ENCODE measurements around the gene CNOT10. TPM values are rescaled to one million over a fixed set of nuclear protein-coding genes. Genes with fewer than 3 reads are reported as not detected.
"Not testable (repeated sequence)": the region's sequence is repeated elsewhere in the genome, so short reads cannot be mapped to it uniquely, and the experiment has no call there.

Gene CNOT10
- total RNA-seq, 2 experiments from 2014 or later, result 70.1 to 74.0 TPM

GRCh38 chr3:32673730-32674129 is 11.3 kb upstream of the CNOT10 start:
- H3K27ac Mint-ChIP-seq, H3K4me3 Mint-ChIP-seq: not testable (repeated sequence)

DNA sequence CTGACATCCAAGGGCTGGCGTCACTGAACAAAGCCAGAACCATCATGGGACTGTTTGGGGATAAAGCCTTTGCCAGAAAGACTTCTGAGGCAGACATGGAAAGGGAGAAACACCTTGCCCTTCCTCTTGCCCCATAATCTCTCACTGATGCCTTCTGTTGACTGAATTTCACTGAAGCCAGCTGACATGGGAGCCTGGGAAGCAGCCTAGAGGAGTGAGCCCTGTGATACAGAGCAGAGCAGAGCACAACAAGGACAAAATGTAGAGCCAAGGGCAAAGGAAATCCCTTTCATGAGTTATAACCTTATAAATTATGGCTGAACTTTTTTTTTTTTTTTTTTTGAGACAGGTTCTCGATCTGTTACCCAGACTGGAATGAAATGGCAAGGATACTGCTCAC is 9.8 kb upstream of the CNOT10 start:
- Mint-ChIP-seq H3K4me1 (no peaks in the 10 kb centered on the region), H3K27me3 (peaks cover 4% of the 10 kb centered on the region), H3K4me3 (no peak overlapping the region), H3K27ac (no peak overlapping the region), H3K9me3 (no peaks in the 10 kb centered on the region), H3K36me3 (no peaks in the 10 kb centered on the region)
- DNase-seq, result no peak

More at GRCh38 chr3:32673730-32674129, 11.3 kb upstream of the CNOT10 start:
- not testable (repeated sequence) for H3K9me3 Mint-ChIP-seq, H3K36me3 Mint-ChIP-seq, H3K4me1 Mint-ChIP-seq, DNase-seq, H3K27me3 Mint-ChIP-seq

DNA sequence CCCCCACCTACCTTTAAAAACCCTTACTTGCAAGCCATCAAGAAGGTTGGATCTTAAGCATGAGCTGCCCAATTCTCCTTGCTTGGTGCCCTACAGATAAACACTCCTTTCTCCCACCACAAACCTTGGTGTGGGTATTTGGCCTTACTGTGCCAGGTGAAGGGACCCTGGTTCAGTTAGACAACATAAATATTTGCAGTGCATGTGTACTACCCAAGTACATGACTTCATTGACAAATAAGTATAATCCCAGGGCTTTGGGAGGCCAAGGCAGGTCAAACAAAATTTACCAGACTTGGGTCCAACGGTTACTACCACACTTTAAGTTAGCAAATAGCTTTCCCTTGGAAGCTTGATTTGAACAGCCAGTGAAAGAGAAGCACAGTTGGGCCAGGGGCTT is 9.3 kb upstream of the CNOT10 start:
- Mint-ChIP-seq H3K27me3 (peaks cover 4% of the 10 kb centered on the region), H3K4me3 (no peak overlapping the region), H3K9me3 (no peaks in the 10 kb centered on the region), H3K36me3 (no peaks in the 10 kb centered on the region), H3K27ac (no peak overlapping the region), H3K4me1 (no peaks in the 10 kb centered on the region)
- no peak for DNase-seq

DNA sequence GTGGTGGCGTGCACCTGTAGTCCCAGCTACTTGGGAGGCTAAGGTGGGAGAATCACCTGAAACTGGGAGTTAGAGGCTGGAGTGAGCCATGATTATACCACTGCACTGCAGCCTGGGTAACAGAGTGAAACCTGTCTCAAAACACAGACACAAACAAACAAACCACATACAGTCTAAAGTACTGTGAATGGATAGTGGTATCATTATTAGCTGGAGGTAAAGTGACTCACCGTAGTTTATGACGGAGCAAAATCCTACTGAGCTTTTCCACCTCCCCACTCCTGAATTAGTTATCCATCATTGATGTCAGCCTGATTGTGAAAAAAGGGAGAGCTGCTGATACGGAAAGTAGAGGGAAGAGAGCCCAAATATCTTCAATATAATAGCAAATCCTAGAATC is 3.2 kb upstream of the CNOT10 start:
- no peaks in the 10 kb centered on the region for H3K27me3 Mint-ChIP-seq
- peaks cover 15% of the 10 kb centered on the region for H3K4me1 Mint-ChIP-seq
- no peaks in the 10 kb centered on the region for H3K36me3 Mint-ChIP-seq
- H3K27ac Mint-ChIP-seq, result no peak overlapping the region
- no peaks in the 10 kb centered on the region for H3K9me3 Mint-ChIP-seq
- no peak for DNase-seq
- no peak overlapping the region for H3K4me3 Mint-ChIP-seq

DNA sequence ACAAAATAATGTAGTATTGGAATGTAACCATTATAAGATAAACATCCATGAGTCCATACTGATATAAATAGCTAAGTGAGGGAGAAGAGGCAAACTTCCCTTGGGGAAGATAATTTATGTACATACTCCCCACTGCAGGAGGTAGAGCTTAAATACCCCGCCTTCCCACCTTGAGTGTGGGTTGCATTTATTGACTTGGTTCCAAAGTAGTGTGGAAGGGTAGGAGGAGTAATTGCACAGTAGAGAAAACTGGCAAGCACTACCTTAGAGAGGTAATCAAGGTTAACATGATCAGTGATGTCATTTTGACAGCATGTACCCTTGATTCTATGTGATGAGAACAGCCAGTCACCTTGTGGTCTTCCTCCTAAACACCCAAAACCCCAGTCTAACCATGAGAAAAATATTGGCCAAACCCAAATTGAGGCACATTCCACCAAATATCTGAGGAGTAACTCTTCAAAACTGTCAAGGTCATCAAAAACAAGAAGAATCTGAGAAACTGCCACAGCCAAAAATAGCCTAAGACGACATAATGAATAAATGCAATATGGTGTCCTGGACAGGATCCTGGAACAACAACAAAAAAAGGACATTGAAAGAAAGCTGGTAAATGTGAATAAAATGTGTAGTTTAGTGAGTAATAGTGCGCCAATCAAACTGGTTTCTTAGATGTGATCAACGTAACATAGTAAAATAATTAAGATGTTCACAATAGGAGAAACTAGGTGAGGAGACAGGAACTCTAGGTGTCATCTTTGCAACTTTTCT is 774 bp upstream of the CNOT10 start:
- Mint-ChIP-seq H3K4me3 (peak overlapping the region; percentile 93), H3K4me1 (peaks cover 23% of the 10 kb centered on the region), H3K27ac (peak overlapping the region; percentile 91), H3K9me3 (no peaks in the 10 kb centered on the region), H3K36me3 (peaks cover 8% of the 10 kb centered on the region), H3K27me3 (no peaks in the 10 kb centered on the region)
- no peak for DNase-seq

- Mint-ChIP-seq H3K27me3 (no peaks in the 10 kb centered on the region), H3K4me1 (peaks cover 23% of the 10 kb centered on the region), H3K27ac (peak overlapping the region; percentile 91), H3K36me3 (peaks cover 11% of the 10 kb centered on the region), H3K4me3 (peak overlapping the region; percentile 93), H3K9me3 (no peaks in the 10 kb centered on the region)
- no peak for DNase-seq
Observed at GRCh38 chr3:32685543-32686185, 676 bp downstream of the CNOT10 start.

DNA sequence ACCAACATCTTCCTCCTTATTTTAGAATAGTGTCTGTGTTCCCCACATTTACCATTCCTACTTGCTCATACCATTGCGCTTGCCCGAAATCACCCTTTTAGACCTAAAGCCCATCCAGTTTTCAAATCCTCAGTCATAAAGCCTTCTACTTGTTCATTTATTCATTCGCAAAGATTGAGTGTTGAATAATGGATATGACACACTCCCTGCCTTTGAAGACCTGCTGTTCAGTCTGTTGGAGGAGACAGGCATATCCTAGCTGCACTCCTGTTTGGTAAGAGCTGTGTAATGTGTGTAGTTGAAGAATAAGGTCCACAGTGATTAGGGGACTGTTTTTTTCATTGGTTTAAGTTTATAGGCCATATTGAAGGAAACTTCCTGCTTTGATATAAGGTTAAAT is 1.7 kb downstream of the CNOT10 start:
- Mint-ChIP-seq H3K4me1 (peaks cover 23% of the 10 kb centered on the region), H3K27me3 (no peaks in the 10 kb centered on the region), H3K4me3 (peak overlapping the region; percentile 93), H3K9me3 (no peaks in the 10 kb centered on the region), H3K27ac (peak overlapping the region; percentile 2), H3K36me3 (peaks cover 14% of the 10 kb centered on the region)
- DNase-seq, result no peak

DNA sequence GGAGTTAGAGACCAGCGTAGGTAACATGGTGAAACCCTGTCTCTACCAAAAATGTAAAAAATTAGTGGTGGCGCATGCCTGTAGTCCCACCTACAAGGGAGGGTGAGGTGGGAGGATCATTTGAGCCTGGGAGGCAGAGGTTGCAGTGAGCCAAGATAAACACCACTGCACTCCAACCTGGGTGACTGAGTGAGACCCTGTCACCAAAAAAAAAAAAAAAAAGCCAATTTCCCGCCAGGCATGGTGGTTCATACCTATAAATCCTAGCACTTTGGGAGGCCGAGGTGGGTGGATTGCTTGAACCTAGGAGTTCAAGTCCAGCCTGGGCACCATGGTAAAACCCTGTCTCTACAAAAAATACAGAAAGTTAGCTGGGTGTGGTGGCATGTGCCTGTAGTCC is 6.9 kb downstream of the CNOT10 start:
- DNase-seq, result no peak
- Mint-ChIP-seq H3K27me3 (no peaks in the 10 kb centered on the region), H3K9me3 (no peaks in the 10 kb centered on the region), H3K4me1 (peaks cover 15% of the 10 kb centered on the region), H3K27ac (no peak overlapping the region), H3K4me3 (no peak overlapping the region), H3K36me3 (peaks cover 22% of the 10 kb centered on the region)

GRCh38 chr3:32696523-32696922 is 11.5 kb downstream of the CNOT10 start:
- H3K4me3 Mint-ChIP-seq, result no peak overlapping the region
- no peaks in the 10 kb centered on the region for H3K27me3 Mint-ChIP-seq

GRCh38 chr3:32698506-32698905 is 13.5 kb downstream of the CNOT10 start:
- no peak overlapping the region for H3K27ac Mint-ChIP-seq

More at GRCh38 chr3:32696523-32696922, 11.5 kb downstream of the CNOT10 start:
- H3K9me3 Mint-ChIP-seq, result no peaks in the 10 kb centered on the region
- peaks cover 14% of the 10 kb centered on the region for H3K36me3 Mint-ChIP-seq
- no peak for DNase-seq
- peaks cover 11% of the 10 kb centered on the region for H3K4me1 Mint-ChIP-seq
- no peak overlapping the region for H3K27ac Mint-ChIP-seq

DNA sequence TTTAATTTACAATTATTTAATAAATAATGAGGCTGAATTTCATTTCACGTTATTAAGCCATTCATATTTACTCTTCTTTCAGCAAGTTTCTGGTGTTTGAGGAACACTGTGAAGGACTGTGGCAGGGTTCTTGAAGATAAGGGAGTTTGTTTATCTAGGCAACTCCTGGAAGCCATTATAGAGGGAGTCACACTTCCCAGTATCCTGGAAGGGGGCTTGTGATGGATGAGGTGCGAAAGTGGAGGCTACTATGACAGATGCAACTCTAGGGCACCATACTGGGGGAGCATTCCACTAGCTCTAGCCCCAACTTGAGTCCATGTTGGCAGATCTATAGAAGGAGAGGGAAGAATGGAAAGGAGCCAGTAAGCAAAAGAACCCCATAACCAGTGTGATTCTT is 14.4 kb downstream of the CNOT10 start:
- DNase-seq, result no peak
- Mint-ChIP-seq H3K9me3 (no peaks in the 10 kb centered on the region), H3K4me1 (peaks cover 21% of the 10 kb centered on the region), H3K27me3 (no peaks in the 10 kb centered on the region), H3K36me3 (peaks cover 22% of the 10 kb centered on the region), H3K4me3 (no peak overlapping the region), H3K27ac (no peak overlapping the region)

More at GRCh38 chr3:32698506-32698905, 13.5 kb downstream of the CNOT10 start:
- H3K4me3 Mint-ChIP-seq, result no peak overlapping the region
- H3K9me3 Mint-ChIP-seq, result no peaks in the 10 kb centered on the region
- H3K36me3 Mint-ChIP-seq, result peaks cover 21% of the 10 kb centered on the region
- H3K4me1 Mint-ChIP-seq, result peaks cover 19% of the 10 kb centered on the region
- no peaks in the 10 kb centered on the region for H3K27me3 Mint-ChIP-seq
- no peak for DNase-seq

DNA sequence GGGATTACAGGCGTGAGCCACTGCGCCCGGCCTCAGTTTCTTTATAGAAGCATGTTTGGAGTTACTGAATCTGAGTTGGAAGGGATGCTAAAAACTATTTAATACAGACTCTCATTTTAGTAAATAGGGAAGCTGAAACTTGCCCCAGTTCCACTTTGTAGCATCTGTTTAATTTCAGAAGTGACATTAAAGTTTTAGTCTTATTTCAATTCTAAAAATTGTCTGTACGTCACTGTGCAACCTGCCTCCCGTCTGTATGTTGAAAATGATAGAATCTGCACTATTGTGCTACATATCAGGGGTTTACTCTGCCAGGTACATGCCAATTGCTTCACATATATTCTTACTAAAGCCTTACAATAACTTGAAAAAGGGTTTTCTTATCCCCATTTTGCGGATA is 15.3 kb downstream of the CNOT10 start:
- H3K36me3 Mint-ChIP-seq, result peaks cover 18% of the 10 kb centered on the region
- H3K4me3 Mint-ChIP-seq, result no peak overlapping the region
- peaks cover 19% of the 10 kb centered on the region for H3K4me1 Mint-ChIP-seq
- no peaks in the 10 kb centered on the region for H3K27me3 Mint-ChIP-seq
- DNase-seq, result no peak
- no peak overlapping the region for H3K27ac Mint-ChIP-seq
- no peaks in the 10 kb centered on the region for H3K9me3 Mint-ChIP-seq

DNA sequence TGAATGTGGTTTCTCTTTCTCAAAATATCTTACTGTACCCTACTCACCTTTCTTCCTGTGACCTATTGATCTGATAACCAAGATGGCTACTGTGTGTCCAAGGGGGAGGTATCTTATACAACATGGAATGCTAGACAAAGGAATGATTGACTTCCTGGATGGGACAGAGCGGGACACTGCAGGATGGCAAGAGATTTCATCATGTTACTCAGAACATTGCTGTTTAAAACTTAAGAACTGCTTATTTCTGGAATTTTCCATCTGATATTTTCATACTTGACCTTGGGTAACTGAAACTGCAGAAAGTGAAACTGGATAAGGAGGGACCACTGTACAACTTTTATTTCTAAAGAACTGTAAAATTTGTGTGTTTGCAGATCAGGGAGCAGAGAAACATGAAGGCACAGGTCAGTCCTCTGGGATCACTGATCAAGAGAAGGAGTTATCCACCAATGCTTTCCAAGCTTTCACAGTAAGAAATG is 18.5 kb downstream of the CNOT10 start:
- Mint-ChIP-seq H3K9me3 (no peaks in the 10 kb centered on the region), H3K27ac (peak overlapping the region; percentile 75), H3K4me3 (peak overlapping the region; percentile 33), H3K27me3 (no peaks in the 10 kb centered on the region), H3K4me1 (peaks cover 31% of the 10 kb centered on the region), H3K36me3 (peaks cover 21% of the 10 kb centered on the region)
- no peak for DNase-seq

- DNase-seq, result no peak
- Mint-ChIP-seq H3K4me3 (no peak overlapping the region), H3K27ac (no peak overlapping the region), H3K9me3 (no peaks in the 10 kb centered on the region), H3K36me3 (peaks cover 27% of the 10 kb centered on the region), H3K4me1 (peaks cover 35% of the 10 kb centered on the region), H3K27me3 (no peaks in the 10 kb centered on the region)
Observed at GRCh38 chr3:32705232-32705631, 20.2 kb downstream of the CNOT10 start.

GRCh38 chr3:32706348-32707025 is 21.5 kb downstream of the CNOT10 start:
- no peak for DNase-seq
- Mint-ChIP-seq H3K27ac (no peak overlapping the region), H3K36me3 (peaks cover 28% of the 10 kb centered on the region), H3K27me3 (no peaks in the 10 kb centered on the region), H3K4me3 (no peak overlapping the region), H3K9me3 (no peaks in the 10 kb centered on the region), H3K4me1 (peaks cover 33% of the 10 kb centered on the region)
